ENCODE results near the gene DCTD. TPM values are rescaled to one million over a fixed set of nuclear protein-coding genes. Genes with fewer than 3 reads are reported as not detected.

DCTD gene
- total RNA-seq, 1 donor = 110 TPM

GRCh38 chr4:182871616-182872015 lies 45.6 kb downstream of the DCTD start:
- no peaks in the 10 kb centered on the region for H3K9me3 ChIP-seq (ENCODE audit: low read depth, low read length)
- no peaks in the 10 kb centered on the region for H3K27me3 ChIP-seq (ENCODE audit: insufficient read depth, low read length)
- TF ChIP-seq CTCF (IDR thresholded peaks at IDR 0.05; ENCODE audit: extremely low read depth, low read depth, low read length) = no peak
- H3K4me3 ChIP-seq (ENCODE audit: insufficient read depth, low read length) = no peak overlapping the region
- no peaks in the 10 kb centered on the region for H4K20me1 ChIP-seq (ENCODE audit: insufficient read depth, low read length)
- no peaks in the 10 kb centered on the region for H3K79me2 ChIP-seq (ENCODE audit: insufficient read depth, low read length)
- no peak overlapping the region for H3K4me2 ChIP-seq (ENCODE audit: insufficient read depth, low read length)
- no peak for DNase-seq (ENCODE audit: insufficient read length, low spot score, missing footprints)
- no peak overlapping the region for H3K27ac ChIP-seq (ENCODE audit: low read depth, low read length)
- no peak overlapping the region for H2AFZ ChIP-seq (ENCODE audit: low read length)
- no peaks in the 10 kb centered on the region for H3K36me3 ChIP-seq (ENCODE audit: insufficient read depth, low read length)
- H3K4me1 ChIP-seq (ENCODE audit: insufficient read depth, low read length) = no peaks in the 10 kb centered on the region

- Histone ChIP-seq H4K20me1 (ENCODE audit: insufficient read depth, low read length) (no peaks in the 10 kb centered on the region), H3K4me1 (ENCODE audit: insufficient read depth, low read length) (peaks cover 6% of the 10 kb centered on the region), H3K4me2 (ENCODE audit: insufficient read depth, low read length) (no peak overlapping the region), H3K4me3 (ENCODE audit: insufficient read depth, low read length) (no peak overlapping the region), H3K36me3 (ENCODE audit: insufficient read depth, low read length) (no peaks in the 10 kb centered on the region), H3K79me2 (ENCODE audit: insufficient read depth, low read length) (no peaks in the 10 kb centered on the region), H3K27ac (ENCODE audit: low read depth, low read length) (no peak overlapping the region), H2AFZ (ENCODE audit: low read length) (no peak overlapping the region), H3K27me3 (ENCODE audit: insufficient read depth, low read length) (no peaks in the 10 kb centered on the region), H3K9me3 (ENCODE audit: low read depth, low read length) (no peaks in the 10 kb centered on the region)
- no peak for DNase-seq (ENCODE audit: insufficient read length, low spot score, missing footprints)
- no peak for TF ChIP-seq CTCF (IDR thresholded peaks at IDR 0.05; ENCODE audit: extremely low read depth, low read depth, low read length)
These were observed 47.5 kb downstream of the DCTD start for GRCh38 chr4:182869697-182870096.

- Histone ChIP-seq H3K4me2 (ENCODE audit: insufficient read depth, low read length) (no peak overlapping the region), H4K20me1 (ENCODE audit: insufficient read depth, low read length) (no peaks in the 10 kb centered on the region)
- TF ChIP-seq CTCF (IDR thresholded peaks at IDR 0.05; ENCODE audit: extremely low read depth, low read depth, low read length) = no peak
These were observed 50.4 kb downstream of the DCTD start for GRCh38 chr4:182866746-182867145.

GRCh38 chr4:182863501-182863900 lies 53.7 kb downstream of the DCTD start:
- H2AFZ ChIP-seq (ENCODE audit: low read length) = no peak overlapping the region
- H4K20me1 ChIP-seq (ENCODE audit: insufficient read depth, low read length) = no peaks in the 10 kb centered on the region
- no peak overlapping the region for H3K4me3 ChIP-seq (ENCODE audit: insufficient read depth, low read length)
- no peaks in the 10 kb centered on the region for H3K9me3 ChIP-seq (ENCODE audit: low read depth, low read length)
- no peak overlapping the region for H3K27ac ChIP-seq (ENCODE audit: low read depth, low read length)
- no peaks in the 10 kb centered on the region for H3K36me3 ChIP-seq (ENCODE audit: insufficient read depth, low read length)
- no peak overlapping the region for H3K4me2 ChIP-seq (ENCODE audit: insufficient read depth, low read length)
- peaks cover 6% of the 10 kb centered on the region for H3K4me1 ChIP-seq (ENCODE audit: insufficient read depth, low read length)
- no peak for TF ChIP-seq CTCF (IDR thresholded peaks at IDR 0.05; ENCODE audit: extremely low read depth, low read depth, low read length)
- H3K27me3 ChIP-seq (ENCODE audit: insufficient read depth, low read length) = peaks cover 4% of the 10 kb centered on the region
- no peak for DNase-seq (ENCODE audit: insufficient read length, low spot score, missing footprints)
- H3K79me2 ChIP-seq (ENCODE audit: insufficient read depth, low read length) = no peaks in the 10 kb centered on the region

More at GRCh38 chr4:182866746-182867145, 50.4 kb downstream of the DCTD start:
- Histone ChIP-seq H3K79me2 (ENCODE audit: insufficient read depth, low read length) (no peaks in the 10 kb centered on the region), H3K27me3 (ENCODE audit: insufficient read depth, low read length) (no peaks in the 10 kb centered on the region), H3K27ac (ENCODE audit: low read depth, low read length) (no peak overlapping the region), H2AFZ (ENCODE audit: low read length) (no peak overlapping the region), H3K4me3 (ENCODE audit: insufficient read depth, low read length) (no peak overlapping the region), H3K9me3 (ENCODE audit: low read depth, low read length) (no peaks in the 10 kb centered on the region), H3K36me3 (ENCODE audit: insufficient read depth, low read length) (no peaks in the 10 kb centered on the region), H3K4me1 (ENCODE audit: insufficient read depth, low read length) (peaks cover 6% of the 10 kb centered on the region)
- DNase-seq (ENCODE audit: insufficient read length, low spot score, missing footprints) = no peak

All from osteoblast (primary cell).